Measurements from ENCODE around the gene SNX1.

The SNX1 gene

GRCh38 chr15:64148581-64148980 lies 52.8 kb downstream of the SNX1 start:
- DNase-seq, result no peak

DNA sequence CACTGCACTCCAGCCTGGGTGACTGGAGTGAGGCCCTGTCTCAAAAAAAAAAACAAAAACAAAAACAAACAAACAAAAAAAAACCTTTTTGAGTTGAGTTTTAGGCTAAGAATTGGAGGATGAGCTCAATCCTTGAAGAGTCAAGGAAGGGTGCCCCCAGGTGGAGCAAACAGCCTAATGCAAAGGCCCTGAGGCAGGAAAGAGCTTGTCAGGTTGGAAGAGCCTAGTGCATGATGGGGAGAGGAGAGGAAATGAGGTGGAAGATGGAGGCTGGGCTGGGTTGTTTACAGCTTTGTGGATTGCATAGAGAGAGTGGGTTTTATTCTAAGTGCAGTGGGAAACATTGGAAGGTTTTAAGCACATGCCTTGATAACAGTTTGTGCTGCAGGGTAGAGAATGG lies 53.6 kb downstream of the SNX1 start:
- DNase-seq, result peak; percentile 5

DNA sequence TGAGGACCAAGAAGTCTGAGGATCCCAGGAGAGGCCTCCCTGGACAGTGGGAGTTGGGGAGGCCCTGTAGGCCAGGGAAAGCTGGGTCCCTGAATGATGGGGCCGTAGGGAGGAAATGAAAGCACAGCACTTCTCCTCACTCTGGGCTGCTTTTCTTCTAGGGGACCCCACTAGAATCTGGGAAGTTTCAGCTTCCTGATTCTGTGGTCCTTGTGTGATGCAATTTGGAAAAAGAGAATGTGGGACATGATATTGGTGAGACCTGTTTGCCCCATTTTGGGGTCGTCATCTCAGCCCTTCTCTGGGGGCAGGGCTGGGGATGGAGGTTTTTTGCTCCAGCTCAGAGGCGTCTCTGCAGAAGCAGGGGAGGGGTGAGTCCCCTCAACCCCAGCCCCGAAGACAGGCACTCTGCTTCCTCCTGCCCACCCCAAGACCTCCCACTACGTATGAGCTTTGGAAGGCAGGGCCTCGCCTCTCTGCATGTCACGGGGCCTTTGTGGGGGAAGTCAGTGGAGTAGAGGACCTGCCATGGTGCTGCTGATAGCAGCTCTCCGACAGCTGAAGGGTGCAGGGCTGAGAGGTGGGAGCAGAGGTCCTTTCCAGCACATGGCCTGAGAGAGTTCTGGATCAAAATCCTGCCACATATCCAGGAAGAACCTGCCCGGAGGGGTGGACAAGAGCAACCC lies 54.3 kb downstream of the SNX1 start:
- DNase-seq, result no peak

GRCh38 chr15:64151727-64152506 lies 56.1 kb downstream of the SNX1 start, which contains the start of gene SNX22:
Gene SNX22, plus strand, starts transcription at chr15:64151731. Its CDS starts 45 bp downstream, at chr15:64151776.
- peak; percentile 29 for DNase-seq

DNA sequence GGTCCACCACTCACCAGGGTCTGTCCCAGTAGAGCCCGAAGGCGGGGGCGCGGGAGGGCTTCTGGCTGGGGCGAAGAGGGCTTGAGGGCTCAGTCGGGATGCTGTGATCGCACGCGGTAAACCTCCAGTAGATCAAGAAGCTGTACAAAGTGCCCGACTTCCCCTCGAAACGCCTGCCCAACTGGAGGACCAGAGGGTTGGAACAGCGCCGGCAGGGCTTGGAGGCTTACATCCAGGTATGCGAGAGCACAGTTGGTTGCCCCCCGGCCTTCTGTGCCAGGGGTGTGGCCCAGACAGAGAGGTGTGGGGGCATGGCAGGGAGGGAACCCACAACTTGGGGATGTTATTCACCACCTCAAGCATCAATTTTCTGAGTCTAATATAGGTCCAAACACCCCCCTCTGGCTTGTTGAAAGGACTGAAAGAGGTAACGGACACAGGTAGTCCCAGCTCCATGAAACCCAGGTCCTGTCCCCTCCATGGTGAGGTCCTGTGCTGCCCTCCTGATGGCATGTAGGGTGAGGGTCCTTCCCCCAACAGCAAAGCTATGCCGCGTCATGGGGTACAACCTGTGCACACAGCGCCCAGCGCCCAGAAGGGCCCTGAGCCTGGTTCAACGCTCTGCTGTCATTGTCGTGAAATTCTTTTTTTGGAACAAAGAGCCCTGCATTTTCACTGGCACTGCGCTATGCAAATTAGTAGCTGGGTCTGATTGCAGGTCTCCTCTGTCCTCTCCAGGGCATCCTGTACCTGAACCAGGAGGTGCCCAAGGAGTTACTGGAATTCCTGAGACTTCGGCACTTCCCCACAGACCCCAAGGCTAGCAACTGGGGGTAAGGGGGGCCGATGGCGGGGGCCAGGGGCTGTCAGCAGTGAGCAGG lies 57.0 kb downstream of the SNX1 start:
- no peak for DNase-seq

GRCh38 chr15:64153480-64154367 lies 57.9 kb downstream of the SNX1 start:
- DNase-seq, result peak; percentile 90

GRCh38 chr15:64155802-64156651 lies 60.2 kb downstream of the SNX1 start:
- no peak for DNase-seq

DNA sequence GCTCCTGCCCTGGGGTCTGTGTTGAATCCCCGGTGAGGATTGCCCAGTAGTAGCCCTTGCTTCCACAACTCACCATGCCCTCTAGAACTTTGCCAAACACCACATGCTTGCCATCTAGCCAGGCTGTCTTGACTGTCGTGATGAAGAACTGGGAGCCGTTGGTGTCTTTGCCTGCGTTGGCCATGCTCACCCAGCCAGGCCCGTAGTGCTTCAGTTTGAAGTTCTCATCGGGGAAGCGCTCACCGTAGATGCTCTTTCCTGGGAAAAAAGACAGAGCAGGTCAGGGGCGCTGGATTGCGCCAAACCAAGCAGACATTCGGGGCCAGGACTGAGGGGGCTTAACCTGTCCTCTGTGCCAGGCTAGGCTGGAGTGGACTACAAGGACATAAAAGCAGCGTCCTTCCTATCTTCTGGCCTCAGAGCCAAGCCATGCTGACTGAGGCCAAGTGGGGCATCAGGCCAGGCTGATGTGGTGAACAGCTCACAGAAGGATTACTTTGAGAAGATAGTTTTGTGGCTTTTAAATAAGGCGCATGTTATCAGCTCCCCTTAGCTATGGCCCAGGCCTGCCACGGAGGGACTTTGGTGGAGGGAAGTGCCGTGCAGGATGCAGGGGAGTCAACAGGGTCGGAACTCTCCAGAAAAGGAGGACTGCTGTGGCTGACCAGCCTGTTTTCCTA lies 61.0 kb downstream of the SNX1 start:
- DNase-seq, result no peak

DNA sequence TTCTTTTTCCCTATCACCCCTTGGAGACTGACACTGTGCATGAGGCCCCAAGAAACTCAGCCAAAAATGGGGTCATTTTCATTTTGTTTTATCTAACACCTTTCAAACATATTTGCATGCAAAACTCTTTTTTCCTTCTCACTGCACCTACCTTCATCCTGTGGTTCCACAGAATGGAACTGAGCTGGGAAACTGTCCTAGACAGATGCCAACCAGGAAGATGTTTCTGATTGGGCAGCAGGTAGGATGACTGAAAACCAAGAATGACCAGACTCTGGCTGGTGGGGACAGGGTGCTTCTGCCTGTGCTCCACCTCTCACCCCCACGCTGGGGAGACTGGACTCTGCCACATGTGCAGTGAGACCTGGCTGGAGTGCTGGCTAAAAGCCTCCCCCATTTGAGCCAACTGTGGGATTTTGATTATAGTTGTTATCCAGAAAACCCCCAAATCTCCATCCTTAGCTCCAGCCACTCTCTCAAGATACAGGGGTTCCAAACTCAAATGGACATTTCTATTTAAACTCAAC lies 61.9 kb downstream of the SNX1 start:
- DNase-seq, result no peak

DNA sequence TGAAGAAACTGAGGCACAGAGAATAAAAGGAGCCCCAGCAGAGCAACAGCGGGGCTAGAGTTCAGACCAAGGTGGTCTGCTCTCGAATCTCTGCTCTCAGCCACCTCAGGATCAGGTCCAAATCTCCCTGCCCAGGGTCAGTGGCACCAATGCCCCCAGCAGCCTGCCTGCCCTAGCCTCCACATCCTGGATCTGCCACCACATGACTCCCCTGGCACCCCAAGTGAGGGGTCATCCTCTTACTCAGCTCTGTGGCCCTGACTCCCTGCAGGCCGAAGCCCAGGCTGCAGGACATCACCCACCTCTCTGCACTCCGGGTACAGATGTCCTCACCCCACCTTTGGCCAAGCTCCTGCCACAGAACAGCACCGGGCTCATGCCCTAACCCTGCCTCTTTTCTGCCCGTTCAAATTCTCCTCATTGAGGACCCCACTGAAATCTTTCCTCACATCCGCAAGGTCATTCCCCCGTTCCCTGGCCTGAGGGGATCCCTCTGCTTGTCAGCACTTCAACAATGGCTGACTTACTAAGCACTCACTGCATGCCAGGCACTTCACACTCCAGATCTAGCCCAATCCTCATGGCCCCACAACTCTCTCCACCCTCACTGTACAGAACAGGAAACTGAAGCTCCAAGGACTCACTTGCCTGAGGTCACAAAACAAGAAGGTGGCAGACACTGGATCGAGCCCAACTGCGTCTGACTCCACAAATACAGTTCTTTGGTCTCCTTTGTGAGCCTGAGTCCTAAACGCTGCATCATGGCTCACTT lies 62.8 kb downstream of the SNX1 start:
- DNase-seq, result no peak

DNA sequence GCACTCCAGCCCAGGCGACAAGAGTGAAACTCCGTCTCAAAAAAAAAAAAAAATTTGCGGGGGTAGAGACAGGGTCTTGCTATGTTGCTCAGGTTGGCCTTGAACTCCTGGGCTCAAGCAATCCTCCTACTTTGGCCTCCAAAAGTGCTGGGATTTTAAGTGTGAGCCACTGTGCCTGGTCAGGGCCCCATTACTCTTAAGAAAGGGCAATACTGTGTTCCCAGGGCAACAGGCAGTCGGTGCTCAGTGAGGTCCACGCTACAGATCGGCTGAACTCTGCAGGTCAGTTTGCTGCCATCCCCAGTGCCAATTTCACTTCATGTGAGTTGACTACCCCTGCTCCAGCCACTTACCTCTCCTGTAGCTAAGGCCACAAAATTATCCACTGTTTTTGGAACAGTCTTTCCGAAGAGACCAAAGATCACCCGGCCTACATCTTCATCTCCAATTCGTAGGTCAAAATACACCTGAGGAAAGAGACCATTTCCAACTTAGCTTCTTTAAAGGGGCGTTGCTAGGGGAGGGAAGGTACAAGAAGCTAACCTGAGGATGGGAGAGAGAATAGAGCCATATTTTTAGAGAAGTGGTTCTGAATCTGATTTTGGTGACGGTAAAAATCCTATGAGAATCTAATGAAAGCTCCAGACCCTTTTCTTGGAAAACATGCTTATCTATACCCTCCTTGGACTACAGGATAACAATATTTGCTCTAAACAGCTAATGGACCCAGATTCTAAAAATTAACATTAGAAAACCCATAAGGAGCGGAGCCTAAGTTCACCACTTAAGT lies 66.1 kb downstream of the SNX1 start:
- no peak for DNase-seq

GRCh38 chr15:64162478-64162868 lies 66.7 kb downstream of the SNX1 start:
- DNase-seq, result no peak

- peak; percentile 96 for DNase-seq
These were observed 67.3 kb downstream of the SNX1 start, which contains the start of gene PPIB for GRCh38 chr15:64162869-64163658. Gene PPIB, minus strand, starts transcription at chr15:64163022. Its CDS starts 36 bp downstream, at chr15:64162986.

GRCh38 chr15:64163659-64164362 lies 68.0 kb downstream of the SNX1 start:
- DNase-seq, result no peak

DNA sequence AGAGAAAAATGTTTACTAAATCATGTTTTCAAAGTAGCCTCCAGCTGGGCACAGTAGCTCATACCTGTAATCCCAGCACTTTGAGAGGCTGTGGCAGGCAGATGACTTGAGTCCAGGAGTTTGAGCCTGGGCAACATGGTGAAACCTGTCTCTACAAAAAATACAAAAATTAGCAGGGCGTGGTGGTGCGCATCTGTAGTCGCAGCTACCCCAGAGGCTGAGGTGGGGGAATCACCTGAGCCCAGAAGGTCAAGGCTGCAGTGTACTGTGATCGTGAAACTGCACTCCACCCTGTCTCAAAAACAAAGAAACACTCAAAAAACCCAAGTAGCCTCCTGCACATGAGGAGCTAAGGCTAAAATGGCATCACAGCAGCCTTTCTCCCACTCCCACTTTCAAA lies 68.7 kb downstream of the SNX1 start:
- DNase-seq, result no peak

- no peak for DNase-seq
These were observed 70.5 kb downstream of the SNX1 start for GRCh38 chr15:64166102-64166890.
